Activated CD4-positive, CD25-positive, alpha-beta regulatory T cell treated with anti-CD3 and anti-CD28 coated beads, Interleukin-2, amount 50 U/mL, for 72 hours (primary cell): ENCODE data around the gene ACADM.
"Not testable (repeated sequence)": the region's sequence is repeated elsewhere in the genome, so short reads cannot be mapped to it uniquely, and the experiment has no call there.

ENCODE experiments used
- DNase-seq: peaks from one replicate; pipeline ENCODE4 v3.0.0; 2021

The ACADM gene

GRCh38 chr1:75796376-75797272 is 72.1 kb downstream of the ACADM start, which contains the start of gene MSH4:
Gene MSH4 (plus strand): TSS chr1:75796882. CDS start chr1:75796986, 104 bp downstream.
- DNase-seq = no peak

DNA sequence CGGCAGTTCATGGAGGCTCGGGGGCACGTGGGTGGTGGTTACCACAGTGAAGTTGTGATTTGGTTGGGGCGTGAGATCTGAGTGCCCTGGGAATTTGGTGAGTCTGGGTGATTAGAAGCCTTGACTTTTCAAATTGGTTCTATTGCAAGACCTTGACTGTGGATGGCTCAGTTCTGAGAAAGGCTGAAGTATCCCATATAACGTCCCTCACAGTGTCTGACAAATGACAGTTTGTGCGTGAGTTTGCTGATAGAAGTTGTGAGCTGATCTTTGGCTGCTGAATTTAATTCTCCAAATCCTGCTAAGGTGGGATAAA is 72.7 kb downstream of the ACADM start:
- no peak for DNase-seq

DNA sequence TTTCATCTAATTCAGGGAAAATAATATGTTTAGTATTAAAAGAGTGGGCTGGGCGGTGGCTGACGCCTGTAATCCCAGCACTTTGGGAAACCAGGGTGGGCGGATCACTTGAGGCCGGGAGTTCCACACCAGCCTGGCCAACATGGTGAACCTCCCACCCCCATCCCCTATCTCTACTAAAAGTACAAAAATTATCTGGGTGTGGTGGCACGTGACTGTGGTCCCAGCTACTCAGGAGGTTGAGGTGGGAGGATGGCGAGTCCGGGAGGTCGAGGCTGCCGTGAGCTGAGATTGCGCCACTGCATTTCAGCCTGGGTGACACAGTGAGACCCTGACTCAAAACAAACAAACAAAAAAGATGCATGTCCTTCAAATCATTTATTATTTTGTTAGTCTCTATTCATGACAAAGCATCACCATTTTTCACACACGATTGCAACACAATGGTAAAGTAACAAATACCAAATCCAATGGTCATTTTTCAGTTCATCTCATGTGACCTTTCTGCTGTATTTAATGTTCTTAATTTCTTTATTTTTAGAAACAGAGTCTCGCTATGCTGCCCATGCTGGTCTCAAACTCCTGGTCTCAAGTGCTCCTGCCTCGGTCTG is 73.2 kb downstream of the ACADM start:
- no peak for DNase-seq

DNA sequence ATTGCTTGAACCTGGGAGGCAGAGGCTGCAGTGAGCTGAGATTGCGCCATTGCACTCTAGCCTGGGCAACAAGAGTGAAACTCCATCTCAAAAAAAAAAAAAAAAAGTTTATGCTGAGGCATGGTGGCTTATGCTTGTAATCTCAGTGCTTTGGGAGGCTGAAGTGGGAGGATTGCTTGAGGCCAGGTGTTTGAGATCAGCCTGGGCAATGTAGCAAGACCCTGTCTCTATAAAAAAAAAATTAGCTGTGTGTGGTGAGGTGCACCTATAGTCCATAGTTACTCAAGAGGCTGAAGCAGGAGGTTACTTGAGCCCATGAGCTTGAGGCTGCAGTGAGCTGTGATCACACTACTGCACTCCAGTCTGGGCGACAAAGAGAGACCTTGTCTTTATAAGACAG is 77.0 kb downstream of the ACADM start:
- DNase-seq = not testable (repeated sequence)

DNA sequence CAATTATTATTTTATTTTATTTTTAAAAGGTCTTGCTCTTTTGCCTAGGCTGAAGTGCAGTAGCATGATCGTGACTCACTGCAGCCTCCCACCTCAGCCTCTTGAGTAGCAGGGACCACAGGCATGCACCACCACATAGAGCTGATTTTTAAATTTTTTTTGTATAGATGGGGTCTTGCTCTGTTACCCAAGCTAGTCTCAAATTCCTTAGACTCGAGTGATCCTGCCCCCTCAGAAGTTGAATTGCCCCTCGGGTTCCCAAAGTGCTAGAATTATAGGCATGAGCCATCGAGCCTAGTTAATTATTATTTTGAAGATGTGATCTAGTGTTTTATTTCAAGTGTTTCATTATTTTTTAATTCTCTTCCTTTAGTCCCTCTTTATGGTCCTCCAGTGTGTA is 84.4 kb downstream of the ACADM start:
- DNase-seq = no peak

DNA sequence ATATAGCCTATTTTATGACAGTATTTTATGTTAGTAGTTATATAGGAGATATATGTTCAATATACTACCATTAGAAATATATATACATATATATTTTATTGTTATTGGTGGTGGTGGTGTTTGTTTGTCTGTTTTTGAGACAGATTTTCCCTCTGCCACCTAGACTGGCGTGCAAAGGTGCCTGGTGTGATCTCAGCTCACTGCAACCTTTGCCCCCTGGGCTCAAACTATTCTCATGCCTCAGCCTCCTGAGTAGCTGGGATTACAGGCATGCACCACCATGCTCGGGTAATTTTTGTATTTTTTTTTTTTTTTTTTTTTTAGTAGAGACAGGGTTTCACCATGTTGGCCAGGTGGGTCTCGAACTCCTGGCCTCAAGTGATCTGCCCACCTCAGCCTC is 85.6 kb downstream of the ACADM start:
- not testable (repeated sequence) for DNase-seq

DNA sequence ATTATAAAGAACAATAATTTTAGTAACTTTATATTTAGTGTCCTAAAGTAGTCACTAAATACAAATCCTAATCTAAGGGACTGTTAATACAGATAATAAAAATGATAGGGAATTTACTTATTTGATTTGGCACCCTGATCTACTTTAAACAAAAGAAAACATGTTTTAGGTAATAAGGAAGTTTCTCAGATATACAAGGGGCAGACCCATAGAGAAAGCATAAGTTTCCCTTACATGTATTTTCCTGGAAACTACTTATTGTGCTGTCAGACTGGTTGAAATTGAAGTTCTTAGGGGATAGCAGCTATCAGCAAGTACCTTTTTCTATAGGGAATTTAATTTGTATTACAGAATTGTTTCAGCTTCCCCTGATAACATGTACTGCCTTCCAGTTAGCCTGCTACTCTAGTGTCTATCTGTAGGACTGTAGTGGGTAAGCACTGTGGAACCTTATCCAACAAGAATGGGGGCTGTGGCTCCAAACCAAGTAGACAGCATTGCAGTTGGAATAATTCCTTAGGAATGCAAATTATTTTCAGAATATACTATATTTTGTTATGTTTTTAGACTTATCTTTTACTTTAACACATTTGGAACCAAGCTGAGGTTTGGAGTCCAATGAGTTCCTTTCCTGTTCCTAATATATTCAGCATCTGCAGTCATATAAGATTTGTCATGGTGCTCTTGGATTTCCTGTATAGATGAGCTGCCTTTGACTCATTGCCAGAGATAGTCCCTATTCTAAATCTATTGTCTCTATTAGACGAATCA is 86.9 kb downstream of the ACADM start:
- no peak for DNase-seq

DNA sequence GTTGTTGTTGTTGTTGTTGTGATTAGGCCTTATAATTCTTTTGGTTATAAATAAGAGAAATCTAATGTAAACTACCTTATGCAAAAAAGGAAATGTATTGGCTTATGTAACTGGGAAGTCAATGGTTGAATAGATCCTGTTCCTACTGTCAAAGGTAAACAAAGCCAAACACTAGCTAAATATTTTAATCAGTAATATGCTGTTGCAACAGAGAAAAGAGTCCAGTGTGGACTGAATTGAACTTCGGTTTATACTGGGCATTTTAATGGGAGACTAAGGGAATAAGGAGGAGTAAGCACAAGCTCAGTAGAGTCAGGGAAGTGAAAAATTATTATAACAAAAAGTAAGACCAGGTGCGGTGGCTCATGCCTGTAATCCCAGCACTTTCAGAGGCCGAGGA is 87.6 kb downstream of the ACADM start:
- DNase-seq = no peak
